CD4-positive, alpha-beta memory T cell (primary cell): ENCODE measurements around the gene EMC7. TPM values are rescaled to one million over a fixed set of nuclear protein-coding genes. Genes with fewer than 3 reads are reported as not detected.

Experiments used
- CTCF ChIA-PET: fragments of 350-600 bp; sonication (Branson Sonifier 250); formaldehyde crosslinking; loops from one replicate; lab custom pipeline; 2021; ENCODE audit warnings: inconsistent platforms; ENCODE audit not compliant: partially characterized antibody; lab: Charles Lee
- POLR2A ChIA-PET: fragments of 350-600 bp; sonication (Branson Sonifier 250); formaldehyde crosslinking; loops from one replicate; lab custom pipeline; 2021; ENCODE audit not compliant: partially characterized antibody; lab: Charles Lee
- DNase-seq, 5 donors: peaks; one replicate each; pipeline versions ENCODE4 v3.0.0 to v3.0.0-alpha.2; 2020 to 2022; ENCODE audit warnings: mixed read lengths in 1 of 5
- H3K27ac ChIP-seq: one replicate; pipeline ENCODE4 v1.7.0; 2013; ENCODE audit warnings: low read depth, low read length
- H3K27me3 ChIP-seq: 2 replicates; pipeline ENCODE4 v1.7.0; 2013; ENCODE audit warnings: mild to moderate bottlenecking, low read length, moderate library complexity; ENCODE audit not compliant: insufficient read depth
- H3K36me3 ChIP-seq: 2 replicates; pipeline ENCODE4 v1.7.0; 2013; ENCODE audit warnings: mild to moderate bottlenecking, low read length, moderate library complexity; ENCODE audit not compliant: insufficient read depth
- H3K4me1 ChIP-seq: 2 replicates; pipeline ENCODE4 v1.7.0; 2013; ENCODE audit warnings: mild to moderate bottlenecking, low read length, moderate library complexity; ENCODE audit not compliant: insufficient read depth
- H3K4me3 ChIP-seq, 2 donors: one replicate each; pipeline ENCODE4 v1.7.0; 2013; ENCODE audit warnings: low read length in 2 of 2, mild to moderate bottlenecking in 1 of 2
- H3K9me3 ChIP-seq, 2 donors: one replicate each; pipeline ENCODE4 v1.7.0; 2013; ENCODE audit warnings: low read length in 2 of 2, control low read depth in 1 of 2; ENCODE audit not compliant: control insufficient read depth in 1 of 2
- H3K27ac Mint-ChIP-seq, 7 donors: one replicate each; pipeline ENCODE4 v1.8.0; 2020 to 2021; ENCODE audit warnings: mixed read lengths in 7 of 7, mild to moderate bottlenecking in 6 of 7, inconsistent platforms in 3 of 7, moderate library complexity in 3 of 7
- H3K27me3 Mint-ChIP-seq, 2 donors: one replicate each; pipeline ENCODE4 v1.8.0; 2020 to 2021; ENCODE audit warnings: mixed read lengths in 2 of 2
- H3K36me3 Mint-ChIP-seq, 2 donors: one replicate each; pipeline ENCODE4 v1.8.0; 2020 to 2021; ENCODE audit warnings: mixed read lengths in 2 of 2, inconsistent platforms in 1 of 2, mild to moderate bottlenecking in 1 of 2
- H3K4me1 Mint-ChIP-seq, 4 donors: one replicate each; pipeline ENCODE4 v1.8.0; 2020 to 2021; ENCODE audit warnings: mixed read lengths in 4 of 4, mild to moderate bottlenecking in 1 of 4
- H3K4me3 Mint-ChIP-seq, 8 donors: one replicate each; pipeline ENCODE4 v1.8.0; 2020 to 2021; ENCODE audit warnings: mixed read lengths in 8 of 8, mild to moderate bottlenecking in 7 of 8, moderate library complexity in 6 of 8, inconsistent platforms in 3 of 8
- H3K9me3 Mint-ChIP-seq, 8 donors: one replicate each; pipeline ENCODE4 v1.8.0; 2020 to 2021; ENCODE audit warnings: mixed read lengths in 8 of 8, mild to moderate bottlenecking in 5 of 8, inconsistent platforms in 3 of 8, moderate library complexity in 1 of 8
- intact Hi-C: fragments of 100-400 bp; cut with micrococcal nuclease; formaldehyde crosslinking; loops from one replicate; pipeline ENCODE4 v1.15.1; 2023
- polyA plus RNA-seq, 2 donors: library from polyadenylated mRNA; unstranded; fragments of 300-500 nt; fragmentation: Illumina TruSeq; gene quantifications; one replicate each; pipeline ENCODE4 v1.2.3, GENCODE V29; 2021
- total RNA-seq, 2 experiments: library from RNA; stranded (reverse); gene quantifications; one replicate each; pipeline ENCODE4 v1.2.3, GENCODE V29; 2021

EMC7 gene
- total and polyA plus RNA-seq, 4 experiments from 2014 or later, result 38.3 to 167 (median 81.3) TPM

GRCh38 chr15:34039790-34040113 lies 61.9 kb downstream of the EMC7 start:
- Histone ChIP-seq H3K27me3 (no peaks in the 10 kb centered on the region), H3K4me3 (no peak overlapping the region), H3K36me3 (no peaks in the 10 kb centered on the region), H3K4me1 (peaks cover 13% of the 10 kb centered on the region), H3K27ac (peak overlapping the region; percentile 73), H3K9me3 (no peaks in the 10 kb centered on the region)
- Mint-ChIP-seq H3K9me3 (no peaks in the 10 kb centered on the region), H3K36me3 (peaks cover 0 to 1% of the 10 kb centered on the region in 2 donors), H3K27ac (peak overlapping the region; percentile 70 to 97 (median 94)), H3K4me3 (peak overlapping the region; percentile 90 to 96 (median 94)), H3K4me1 (peaks cover 9 to 28% (median 15%) of the 10 kb centered on the region in 4 donors), H3K27me3 (no peaks in the 10 kb centered on the region)
- POLR2A ChIA-PET, result interaction anchor here (1.0 to 3.2 kb wide), 7 partner anchors 21 to 298 kb away, joined by 3 to 13 read pairs (median 6); partner anchors contain the start of genes EMC4, EMC7, KATNBL1 and PGBD4
- intact Hi-C loops, result loop anchor here (1.0 to 2.0 kb wide), 3 partner anchors 303 to 949 kb away; partner anchors contain the start of genes GOLGA8B, NOP10, NUTM1 and ZNF770
- CTCF ChIA-PET, result interaction anchor here (0.8 to 1.6 kb wide), 4 partner anchors 10 to 950 kb away, joined by 3 to 4 read pairs (median 4); no protein-coding TSS in a partner anchor
- no peak for DNase-seq

GRCh38 chr15:34038871-34039789 lies 62.5 kb downstream of the EMC7 start, which contains the start of gene AVEN:
TSS of gene AVEN (minus strand) at chr15:34039204. CDS start at chr15:34039046, 158 bp downstream.
- ChIA-PET POLR2A (interaction anchor here (0.6 to 3.2 kb wide), 13 partner anchors 20 to 949 kb away, joined by 3 to 13 read pairs (median 5); partner anchors contain the start of genes AQR, EMC4, EMC7 and KATNBL1), CTCF (interaction anchor here (0.8 to 1.4 kb wide), 2 partner anchors 25 to 950 kb away, joined by 3 to 4 read pairs; no protein-coding TSS in a partner anchor)
- no peaks in the 10 kb centered on the region for H3K27me3 ChIP-seq
- Mint-ChIP-seq H3K9me3 (no peaks in the 10 kb centered on the region), H3K36me3 (peaks cover 0 to 1% of the 10 kb centered on the region in 2 donors), H3K4me1 (peaks cover 9 to 28% (median 15%) of the 10 kb centered on the region in 4 donors), H3K27ac (peak within 1 kb of the TSS; percentile 85 to 97 (median 94)), H3K4me3 (peak within 1 kb of the TSS; percentile 92 to 97 (median 95)), H3K27me3 (no peaks in the 10 kb centered on the region)
- H3K9me3 ChIP-seq, result no peaks in the 10 kb centered on the region
- no peaks in the 10 kb centered on the region for H3K36me3 ChIP-seq
- DNase-seq, result peak; percentile 14 to 68 (median 53)
- peaks cover 13% of the 10 kb centered on the region for H3K4me1 ChIP-seq
- intact Hi-C loops, result loop anchor here (1.0 to 2.0 kb wide), 6 partner anchors 63 to 950 kb away; partner anchors contain the start of genes GOLGA8B, KATNBL1, NOP10 and NUTM1
- H3K27ac ChIP-seq, result peak within 1 kb of the TSS; percentile 73
- peak within 1 kb of the TSS; percentile 92 to 96 for H3K4me3 ChIP-seq

GRCh38 chr15:34038023-34038870 lies 63.4 kb downstream of the EMC7 start:
- Mint-ChIP-seq H3K4me1 (peaks cover 9 to 23% (median 15%) of the 10 kb centered on the region in 4 donors), H3K27me3 (no peaks in the 10 kb centered on the region), H3K4me3 (peak overlapping the region; percentile 85 to 97 (median 94)), H3K27ac (peak overlapping the region; percentile 83 to 96 (median 93)), H3K36me3 (peaks cover 0 to 1% of the 10 kb centered on the region in 2 donors), H3K9me3 (no peaks in the 10 kb centered on the region)
- intact Hi-C loops, result loop anchor here (1.0 to 2.0 kb wide), 5 partner anchors 64 to 951 kb away; partner anchors contain the start of genes KATNBL1, NOP10, NUTM1 and PGBD4
- Histone ChIP-seq H3K4me1 (peaks cover 13% of the 10 kb centered on the region), H3K36me3 (no peaks in the 10 kb centered on the region), H3K27ac (peak overlapping the region; percentile 73), H3K27me3 (no peaks in the 10 kb centered on the region), H3K9me3 (no peaks in the 10 kb centered on the region), H3K4me3 (peak overlapping the region; percentile 92 to 96)
- CTCF ChIA-PET, result interaction anchor here (1.0 kb wide), 1 partner anchor 172 kb away, joined by 3 read pairs; the partner anchor contains the start of gene KATNBL1
- DNase-seq, result peak; percentile 65 to 74 (median 70)
- POLR2A ChIA-PET, result interaction anchor here (0.5 to 3.2 kb wide), 10 partner anchors 21 to 950 kb away, joined by 3 to 13 read pairs (median 6); partner anchors contain the start of genes AQR, EMC4, EMC7 and KATNBL1

Other genes with a start within 250 kb of the EMC7 start
- not detected for gene CHRM5, start 133.4 kb downstream of the EMC7 start, total RNA-seq
- gene CHRM5, start 133.4 kb downstream of the EMC7 start, polyA plus RNA-seq, result under 1 TPM in 1 of 2 donors, not detected in 1; 0.06 TPM
- gene AVEN, start 62.7 kb downstream of the EMC7 start, total RNA-seq, result 1 to 10 TPM; 7.1 to 7.8 TPM
- 10 to 100 TPM; 12.0 to 12.6 TPM for gene AVEN, start 62.7 kb downstream of the EMC7 start, polyA plus RNA-seq
- gene PGBD4, start 221 bp upstream of the EMC7 start, total RNA-seq, result 1 to 10 TPM; 4.7 to 4.9 TPM
- gene PGBD4, start 221 bp upstream of the EMC7 start, polyA plus RNA-seq, result under 1 TPM; 0.37 to 0.62 TPM
- gene KATNBL1, start 108.2 kb upstream of the EMC7 start, total RNA-seq, result 10 to 100 TPM; 34.7 to 37.9 TPM
- gene KATNBL1, start 108.2 kb upstream of the EMC7 start, polyA plus RNA-seq, result 10 to 100 TPM; 36.3 to 45.8 TPM
- gene EMC4, start 123.2 kb upstream of the EMC7 start, total RNA-seq, result 10 to 100 TPM; 69.5 to 72.0 TPM
- gene EMC4, start 123.2 kb upstream of the EMC7 start, polyA plus RNA-seq, result 100 to 1,000 TPM; 172 to 231 TPM
- gene SLC12A6, start 235.9 kb upstream of the EMC7 start, total RNA-seq, result 10 to 100 TPM; 71.3 to 72.0 TPM
- gene SLC12A6, start 235.9 kb upstream of the EMC7 start, polyA plus RNA-seq, result 1 to 10 TPM; 1.8 to 8.1 TPM
- gene NOP10, start 241.3 kb upstream of the EMC7 start, total RNA-seq, result 10 to 100 TPM; 73.5 to 77.2 TPM
- gene NOP10, start 241.3 kb upstream of the EMC7 start, polyA plus RNA-seq, result 100 to 1,000 TPM; 298 to 318 TPM
- not detected for gene NUTM1, start 241.5 kb upstream of the EMC7 start, total RNA-seq
- not detected for gene NUTM1, start 241.5 kb upstream of the EMC7 start, polyA plus RNA-seq